Measurements from ENCODE around the gene STPG3.

STPG3 gene

DNA sequence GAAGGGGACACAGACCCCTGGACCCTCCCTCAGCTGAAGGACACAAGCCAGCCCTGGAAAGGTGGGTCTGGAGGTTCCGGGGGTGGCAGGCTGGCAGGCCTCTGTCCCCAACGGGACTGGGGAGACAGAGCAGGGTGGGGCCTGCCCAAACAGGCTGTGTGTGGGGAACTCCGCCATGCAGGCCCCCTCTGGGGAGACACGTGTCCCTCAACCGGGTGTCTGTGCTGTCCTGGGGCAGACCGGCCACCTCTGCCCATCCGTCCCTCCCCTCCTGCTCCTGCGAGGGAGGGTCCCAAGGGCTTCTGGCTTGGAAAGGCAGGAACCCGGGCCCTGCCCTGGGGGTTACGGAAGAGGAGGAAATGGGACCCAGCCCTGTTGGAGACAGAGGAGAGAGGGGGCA lies 19.0 kb upstream of the STPG3 start:
- DNase-seq (ENCODE audit: extremely low read depth, low read depth), result no peak
- TF ChIP-seq, protein P1, sequence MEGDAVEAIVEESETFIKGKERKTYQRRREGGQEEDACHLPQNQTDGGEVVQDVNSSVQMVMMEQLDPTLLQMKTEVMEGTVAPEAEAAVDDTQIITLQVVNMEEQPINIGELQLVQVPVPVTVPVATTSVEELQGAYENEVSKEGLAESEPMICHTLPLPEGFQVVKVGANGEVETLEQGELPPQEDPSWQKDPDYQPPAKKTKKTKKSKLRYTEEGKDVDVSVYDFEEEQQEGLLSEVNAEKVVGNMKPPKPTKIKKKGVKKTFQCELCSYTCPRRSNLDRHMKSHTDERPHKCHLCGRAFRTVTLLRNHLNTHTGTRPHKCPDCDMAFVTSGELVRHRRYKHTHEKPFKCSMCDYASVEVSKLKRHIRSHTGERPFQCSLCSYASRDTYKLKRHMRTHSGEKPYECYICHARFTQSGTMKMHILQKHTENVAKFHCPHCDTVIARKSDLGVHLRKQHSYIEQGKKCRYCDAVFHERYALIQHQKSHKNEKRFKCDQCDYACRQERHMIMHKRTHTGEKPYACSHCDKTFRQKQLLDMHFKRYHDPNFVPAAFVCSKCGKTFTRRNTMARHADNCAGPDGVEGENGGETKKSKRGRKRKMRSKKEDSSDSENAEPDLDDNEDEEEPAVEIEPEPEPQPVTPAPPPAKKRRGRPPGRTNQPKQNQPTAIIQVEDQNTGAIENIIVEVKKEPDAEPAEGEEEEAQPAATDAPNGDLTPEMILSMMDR (IDR thresholded peaks at IDR 0.05; ENCODE audit: low read depth, low read length), result no peak

DNA sequence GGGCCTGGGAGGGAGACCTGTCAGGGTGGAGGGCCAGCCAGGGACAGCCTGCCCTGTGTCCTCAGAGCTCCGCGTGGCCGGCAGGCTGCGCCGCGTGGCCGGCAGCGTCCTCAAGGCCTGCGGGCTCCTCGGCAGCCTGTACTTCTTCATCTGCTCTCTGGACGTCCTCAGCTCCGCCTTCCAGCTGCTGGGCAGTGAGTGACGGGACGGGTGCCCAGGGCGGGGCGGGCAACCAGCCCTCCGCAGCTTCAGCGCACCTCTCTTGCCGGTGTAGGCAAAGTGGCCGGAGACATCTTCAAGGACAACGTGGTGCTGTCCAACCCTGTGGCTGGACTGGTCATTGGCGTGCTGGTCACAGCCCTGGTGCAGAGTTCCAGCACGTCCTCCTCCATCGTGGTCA lies 18.6 kb upstream of the STPG3 start:
- TF ChIP-seq, protein P1 (IDR thresholded peaks at IDR 0.05; ENCODE audit: low read depth, low read length), result no peak
- no peak for DNase-seq (ENCODE audit: extremely low read depth, low read depth)

DNA sequence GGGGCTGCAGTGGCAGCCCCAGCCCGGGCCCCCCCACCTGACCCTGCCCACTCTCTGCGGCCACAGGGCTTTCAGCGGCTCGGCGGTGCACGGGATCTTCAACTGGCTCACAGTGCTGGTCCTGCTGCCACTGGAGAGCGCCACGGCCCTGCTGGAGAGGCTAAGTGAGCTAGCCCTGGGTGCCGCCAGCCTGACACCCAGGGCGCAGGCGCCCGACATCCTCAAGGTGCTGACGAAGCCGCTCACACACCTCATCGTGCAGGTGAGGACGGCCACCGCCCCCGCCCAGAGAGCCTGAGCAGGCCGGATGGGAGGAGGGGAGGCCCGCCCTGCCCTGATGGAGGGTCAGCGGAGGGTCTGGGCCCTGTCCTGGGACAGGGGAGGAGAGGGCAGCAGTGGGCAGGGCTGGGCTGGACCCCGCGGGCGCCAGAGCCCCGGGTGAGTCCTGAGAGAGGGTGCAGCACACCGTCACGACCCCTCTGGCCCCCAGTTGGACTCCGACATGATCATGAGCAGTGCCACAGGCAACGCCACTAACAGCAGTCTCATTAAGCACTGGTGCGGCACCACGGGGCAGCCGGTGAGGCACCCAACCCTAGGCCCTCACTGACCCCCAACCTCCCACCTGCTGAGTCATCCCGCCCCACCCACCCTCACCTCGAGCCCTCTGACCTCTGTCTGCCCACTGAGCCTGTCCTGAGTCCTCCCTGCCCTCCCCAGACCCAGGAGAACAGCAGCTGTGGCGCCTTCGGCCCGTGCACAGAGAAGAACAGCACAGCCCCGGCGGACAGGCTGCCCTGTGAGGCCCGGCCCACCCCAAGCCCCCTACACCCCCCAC lies 17.7 kb upstream of the STPG3 start:
- no peak for DNase-seq (ENCODE audit: extremely low read depth, low read depth)
- TF ChIP-seq, protein P1 (IDR thresholded peaks at IDR 0.05; ENCODE audit: low read depth, low read length), result no peak

DNA sequence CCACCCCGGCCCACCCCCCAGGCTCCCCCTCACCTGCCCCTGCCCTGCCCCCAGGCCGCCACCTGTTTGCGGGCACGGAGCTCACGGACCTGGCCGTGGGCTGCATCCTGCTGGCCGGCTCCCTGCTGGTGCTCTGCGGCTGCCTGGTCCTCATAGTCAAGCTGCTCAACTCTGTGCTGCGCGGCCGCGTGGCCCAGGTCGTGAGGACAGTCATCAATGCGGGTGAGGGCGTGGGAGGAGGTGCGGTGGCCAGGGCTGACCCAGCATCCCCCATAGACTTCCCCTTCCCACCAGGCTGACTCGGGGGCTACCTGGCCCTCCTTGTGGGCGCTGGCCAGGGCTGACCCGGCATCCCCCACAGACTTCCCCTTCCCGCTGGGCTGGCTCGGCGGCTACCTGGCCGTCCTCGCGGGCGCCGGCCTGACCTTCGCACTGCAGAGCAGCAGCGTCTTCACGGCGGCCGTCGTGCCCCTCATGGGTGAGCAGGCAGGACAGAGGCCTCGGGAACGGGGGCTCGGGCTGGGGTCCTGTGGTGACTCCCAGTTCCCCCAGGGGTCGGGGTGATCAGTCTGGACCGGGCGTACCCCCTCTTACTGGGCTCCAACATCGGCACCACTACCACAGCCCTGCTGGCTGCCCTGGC lies 16.9 kb upstream of the STPG3 start:
- no peak for DNase-seq (ENCODE audit: extremely low read depth, low read depth)
- TF ChIP-seq, protein P1 (IDR thresholded peaks at IDR 0.05; ENCODE audit: low read depth, low read length), result no peak

DNA sequence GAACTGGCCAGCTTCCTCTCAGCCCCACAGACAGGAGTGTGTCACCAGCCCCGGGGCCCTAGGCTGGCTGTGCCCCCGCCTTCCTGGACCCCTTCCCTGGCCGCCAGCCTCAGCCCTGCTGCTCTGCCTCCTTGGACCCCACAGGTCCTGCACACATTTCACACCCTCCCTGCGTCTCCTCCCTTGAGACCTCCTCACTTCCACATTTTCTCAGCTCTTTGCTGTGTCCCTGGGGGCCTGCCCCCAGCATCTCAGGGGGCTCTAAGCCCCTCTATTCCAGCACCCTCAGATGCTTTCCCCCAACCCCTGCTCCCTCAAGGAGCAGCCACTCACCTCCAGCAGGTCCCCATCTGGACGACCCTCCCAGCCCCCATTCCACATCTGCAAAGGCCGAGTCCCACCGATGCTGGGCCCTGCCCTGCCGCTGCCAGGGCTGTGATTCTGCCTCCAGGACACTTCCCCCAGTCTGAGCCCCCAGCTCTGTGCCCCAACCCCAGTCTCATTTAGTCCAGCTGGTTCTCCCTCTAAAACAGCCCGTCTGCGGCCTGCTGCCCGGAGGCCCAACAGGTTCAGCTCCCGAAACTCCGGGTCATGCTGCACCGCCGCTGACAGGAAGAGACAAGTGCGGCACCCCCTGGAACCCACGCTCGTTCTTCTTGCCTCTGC lies 16.2 kb upstream of the STPG3 start:
- TF ChIP-seq, protein P1 (IDR thresholded peaks at IDR 0.05; ENCODE audit: low read depth, low read length), result no peak

DNA sequence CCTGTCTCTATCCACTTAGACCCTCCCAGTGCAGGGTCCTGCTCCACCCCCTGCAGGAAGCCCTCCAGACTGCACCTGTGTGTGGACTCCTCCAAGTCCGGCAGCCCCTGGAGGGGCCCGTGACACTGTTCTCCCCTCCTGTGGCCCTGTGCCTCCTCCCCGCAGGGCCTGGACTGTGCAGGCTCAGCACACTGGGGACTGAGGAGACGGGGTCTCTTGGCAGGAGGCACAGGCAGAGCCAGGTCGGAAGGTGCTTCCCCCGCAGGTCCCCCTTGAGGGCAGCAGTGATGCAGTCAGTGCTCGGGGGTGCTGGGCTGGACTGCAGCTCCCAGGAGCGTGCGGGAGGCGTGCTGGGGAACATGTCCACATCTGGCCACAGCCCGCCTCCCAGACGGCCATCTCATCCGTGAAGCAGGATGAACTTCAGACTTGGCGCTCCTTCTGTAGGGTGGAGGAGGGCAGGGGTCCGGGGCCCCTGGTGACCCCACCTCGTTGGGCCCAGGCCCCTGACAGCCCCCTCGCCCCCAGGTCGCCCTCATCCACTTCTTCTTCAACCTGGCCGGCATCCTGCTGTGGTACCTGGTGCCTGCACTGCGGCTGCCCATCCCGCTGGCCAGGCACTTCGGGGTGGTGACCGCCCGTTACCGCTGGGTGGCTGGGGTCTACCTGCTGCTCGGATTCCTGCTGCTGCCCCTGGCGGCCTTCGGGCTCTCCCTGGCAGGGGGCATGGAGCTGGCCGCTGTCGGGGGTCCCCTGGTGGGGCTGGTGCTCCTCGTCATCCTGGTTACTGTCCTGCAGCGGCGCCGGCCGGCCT lies 15.5 kb upstream of the STPG3 start:
- DNase-seq (ENCODE audit: extremely low read depth, low read depth), result no peak
- TF ChIP-seq, protein P1 (IDR thresholded peaks at IDR 0.05; ENCODE audit: low read depth, low read length), result no peak

More for the DNA sequence above, 16.2 kb upstream of the STPG3 start:
- no peak for DNase-seq (ENCODE audit: extremely low read depth, low read depth)

Measured in AG09319 (cell line).